Measurements from ENCODE around the gene PLPPR3.
A peak's percentile ranks its signal among the peaks of the same experiment; 100 is the strongest.

Gene PLPPR3

GRCh38 chr19:807627-808422, 13.9 kb downstream of the PLPPR3 start:
- no peak for DNase-seq

- DNase-seq = no peak
Measured at GRCh38 chr19:806815-807421, 14.8 kb downstream of the PLPPR3 start.

DNA sequence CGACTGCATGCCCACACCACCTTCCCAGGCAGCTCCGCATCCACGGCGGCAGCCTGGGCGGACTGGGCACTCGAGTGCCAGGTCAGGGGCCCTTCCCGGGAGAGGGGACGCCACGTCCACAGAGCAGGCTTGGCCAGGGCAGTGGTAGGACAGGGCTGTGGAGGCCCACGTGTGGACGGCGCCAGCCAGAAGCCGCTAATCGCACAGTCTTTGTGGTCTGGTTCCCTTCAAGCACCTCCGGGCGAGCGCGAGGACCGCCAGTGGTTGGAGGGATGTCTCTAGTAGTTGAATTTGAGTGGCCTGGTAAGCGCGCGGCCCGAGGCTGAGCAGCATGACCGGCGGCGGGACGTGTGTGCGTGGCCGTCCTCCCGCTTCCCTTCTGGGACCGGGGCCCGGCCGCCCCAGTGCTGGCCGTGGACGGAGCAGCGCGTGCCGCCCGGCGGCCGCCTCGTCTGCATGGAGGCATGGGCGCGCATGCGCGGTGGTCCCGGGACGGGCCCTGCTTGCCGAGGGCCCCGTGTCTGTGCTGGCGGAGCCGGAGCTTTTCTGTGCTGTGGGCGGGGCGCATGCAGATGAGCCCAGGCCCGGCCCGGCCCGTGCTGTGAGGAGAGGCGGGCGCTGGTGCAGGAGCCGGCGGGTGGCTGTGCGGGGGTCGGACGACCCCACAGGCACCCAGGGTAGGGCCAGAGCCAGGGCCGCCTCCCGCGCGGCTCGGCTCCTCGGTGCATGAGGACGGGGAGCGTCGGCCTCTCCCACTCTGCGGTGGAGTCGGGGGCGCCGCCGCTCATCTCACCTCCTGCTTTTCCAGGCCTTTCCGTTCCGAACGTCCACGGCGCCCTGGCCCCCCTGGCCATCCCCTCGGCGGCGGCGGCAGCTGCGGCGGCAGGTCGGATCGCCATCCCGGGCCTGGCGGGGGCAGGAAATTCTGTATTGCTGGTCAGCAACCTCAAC, 15.9 kb downstream of the PLPPR3 start:
- no peak for DNase-seq

- no peak for DNase-seq
Measured at GRCh38 chr19:805166-805551, 16.6 kb downstream of the PLPPR3 start.

- DNase-seq = no peak
Measured at GRCh38 chr19:804419-805165, 17.2 kb downstream of the PLPPR3 start.

DNA sequence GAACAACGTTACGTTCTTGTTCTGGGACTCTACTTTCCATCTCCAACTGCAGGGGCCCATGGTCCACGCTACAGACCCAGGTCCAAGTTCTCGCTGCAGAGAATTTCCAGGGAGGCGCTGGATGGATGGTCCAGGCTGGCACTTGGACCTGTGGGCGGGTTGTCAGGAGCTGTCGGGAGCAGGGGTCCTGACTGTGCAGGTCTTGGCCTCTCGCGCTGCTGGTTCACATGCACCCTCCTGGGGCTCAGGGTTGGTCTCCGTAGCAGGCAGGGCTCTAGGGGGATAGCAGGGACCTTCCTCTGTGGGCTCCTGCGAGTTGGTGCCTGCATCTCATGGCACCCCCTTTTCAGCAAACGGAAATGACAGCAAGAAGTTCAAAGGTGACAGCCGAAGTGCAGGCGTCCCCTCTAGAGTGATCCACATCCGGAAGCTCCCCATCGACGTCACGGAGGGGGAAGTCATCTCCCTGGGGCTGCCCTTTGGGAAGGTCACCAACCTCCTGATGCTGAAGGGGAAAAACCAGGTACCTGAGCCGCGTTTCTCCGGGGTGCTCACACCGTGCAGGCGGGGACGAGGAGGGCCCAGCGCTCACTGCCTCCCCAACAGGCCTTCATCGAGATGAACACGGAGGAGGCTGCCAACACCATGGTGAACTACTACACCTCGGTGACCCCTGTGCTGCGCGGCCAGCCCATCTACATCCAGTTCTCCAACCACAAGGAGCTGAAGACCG, 17.9 kb downstream of the PLPPR3 start:
- no peak for DNase-seq

DNA sequence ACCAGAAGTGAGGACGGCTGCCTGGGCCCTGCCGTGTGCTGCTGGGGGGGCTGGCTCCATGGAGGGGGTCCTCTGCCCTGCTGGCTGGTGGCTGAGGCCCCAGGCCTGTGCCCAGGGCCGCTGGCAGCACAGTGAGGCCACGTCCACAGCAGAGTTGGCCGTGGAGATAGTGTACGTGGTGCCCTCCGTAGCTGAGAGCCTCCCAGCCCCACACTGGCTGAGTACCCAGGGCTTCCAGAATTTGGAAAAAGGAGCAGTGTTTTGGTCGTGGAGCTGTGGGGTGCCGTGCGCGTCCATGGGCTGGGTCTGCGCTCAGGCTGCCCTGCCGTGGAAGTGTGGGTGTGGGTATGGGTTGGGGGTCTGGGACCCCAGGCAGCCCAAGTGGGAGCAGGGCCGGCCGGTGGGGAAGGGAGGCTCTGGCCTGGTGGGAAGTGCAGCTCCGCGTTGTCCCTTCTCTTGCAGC, 18.6 kb downstream of the PLPPR3 start:
- no peak for DNase-seq

DNA sequence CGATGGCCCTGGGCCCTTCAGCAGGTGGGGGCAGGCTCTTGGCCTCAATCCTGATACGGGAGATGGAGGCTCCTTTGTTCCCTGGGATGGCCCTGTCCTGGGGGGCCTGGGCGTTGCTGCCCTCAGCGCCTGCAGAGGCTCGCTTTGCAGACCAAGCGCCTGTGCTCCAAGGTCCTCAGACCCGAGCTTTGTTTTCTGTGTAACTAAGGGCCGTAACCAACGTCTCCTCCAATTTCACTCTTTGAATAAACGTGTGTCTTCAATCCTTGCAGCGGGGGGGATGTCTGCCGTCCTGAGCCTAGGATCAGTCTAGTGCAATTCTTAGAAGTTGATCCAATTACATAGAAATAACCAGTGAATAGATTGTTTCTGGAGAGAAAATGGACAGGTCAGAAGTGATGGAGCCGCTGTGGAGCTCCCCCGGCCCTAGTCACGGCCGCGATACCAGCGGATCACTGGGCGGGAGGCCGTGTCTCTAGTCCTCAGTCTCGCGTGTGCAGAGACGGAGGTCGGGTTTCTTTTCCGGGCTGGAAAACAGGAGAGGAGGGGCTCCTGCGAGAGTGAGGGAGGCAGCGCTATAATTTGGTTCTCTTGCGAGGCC, 19.2 kb downstream of the PLPPR3 start:
- no peak for DNase-seq

- DNase-seq = no peak
Measured at GRCh38 chr19:801861-802497, 19.8 kb downstream of the PLPPR3 start.

- no peak for DNase-seq
Measured at GRCh38 chr19:801030-801860, 20.5 kb downstream of the PLPPR3 start.

DNA sequence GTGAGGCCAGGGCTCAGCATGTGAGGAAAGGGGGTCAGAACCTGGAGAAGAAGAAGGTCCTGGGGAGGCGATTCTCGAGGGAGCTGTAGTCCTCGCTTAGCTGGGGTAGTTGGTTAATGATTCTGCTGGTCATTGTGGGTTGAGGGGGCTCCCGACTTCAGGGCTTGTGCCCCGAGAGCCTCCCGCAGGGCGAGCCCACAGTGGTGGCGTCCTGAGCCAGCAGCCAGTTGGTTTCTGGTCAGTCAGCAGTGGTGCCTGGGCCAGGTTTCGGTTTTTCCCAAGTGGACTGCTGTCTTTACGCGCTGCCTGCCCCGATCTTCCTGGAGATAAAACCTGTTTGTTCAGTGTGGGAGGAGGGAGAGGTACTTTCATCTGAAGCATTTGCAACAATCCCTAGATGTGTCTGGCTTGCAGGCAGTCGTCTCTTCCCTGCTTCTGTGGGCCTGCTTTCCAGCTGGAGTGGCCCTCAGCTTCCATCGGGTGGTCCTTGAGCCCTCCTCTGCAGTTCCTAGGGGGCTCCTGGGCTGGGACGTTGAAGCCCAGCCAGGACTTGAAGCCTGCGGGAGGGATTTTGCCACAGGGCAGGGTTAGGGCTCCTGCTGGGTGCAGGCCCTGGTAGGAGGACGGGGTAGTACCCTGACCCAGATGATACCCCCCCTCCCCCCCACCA, 21.3 kb downstream of the PLPPR3 start:
- no peak for DNase-seq

GRCh38 chr19:799076-799881, 22.5 kb downstream of the PLPPR3 start:
- DNase-seq = no peak

- DNase-seq = no peak
Measured at GRCh38 chr19:798415-799075, 23.2 kb downstream of the PLPPR3 start.

DNA sequence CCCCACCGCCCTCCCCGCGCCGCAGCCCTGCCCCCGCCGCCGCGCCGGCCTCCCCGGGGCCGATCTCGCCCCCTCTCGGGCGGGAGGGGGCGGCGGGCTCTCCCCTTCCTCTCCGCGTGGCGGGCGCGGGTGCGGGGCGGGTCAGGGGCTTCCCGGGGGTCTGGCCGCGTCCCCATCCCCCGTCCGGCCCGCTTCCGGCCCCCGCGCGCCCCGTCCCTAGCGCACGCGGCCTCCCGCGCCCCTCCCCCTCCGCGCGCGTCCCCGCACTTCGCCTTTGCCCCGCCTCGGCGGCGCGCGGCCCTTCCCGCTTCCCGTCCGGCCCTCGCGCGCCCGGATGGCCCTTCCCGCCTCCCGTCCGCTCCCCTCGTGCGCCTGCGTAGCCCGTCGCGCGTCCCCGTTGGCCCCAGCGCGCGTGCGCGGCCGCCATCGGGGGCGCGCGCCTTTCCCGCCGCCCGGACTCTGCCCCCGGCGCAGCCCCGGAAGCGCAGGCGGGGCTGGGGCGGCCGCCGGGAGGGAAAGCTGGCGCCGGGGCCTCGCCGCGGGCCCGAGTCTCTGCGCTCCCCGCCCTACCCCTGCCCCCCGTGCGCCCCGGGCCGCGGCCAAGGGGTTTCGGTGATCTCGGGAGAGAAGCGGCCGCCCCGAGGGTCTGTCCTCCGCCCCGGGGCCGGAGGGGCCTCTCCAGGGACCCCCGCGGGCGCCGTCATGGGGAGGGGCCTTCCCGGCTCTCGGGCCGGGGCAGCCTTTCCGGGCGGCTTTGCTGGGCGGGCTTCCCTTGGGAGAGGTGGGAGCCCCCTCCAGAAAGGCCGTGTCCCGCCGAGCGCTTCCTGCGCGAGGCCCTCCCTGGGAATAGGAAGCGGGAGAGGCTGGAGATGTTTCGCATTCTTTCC, 24.0 kb downstream of the PLPPR3 start:
- DNase-seq = peak; percentile 86

DNA sequence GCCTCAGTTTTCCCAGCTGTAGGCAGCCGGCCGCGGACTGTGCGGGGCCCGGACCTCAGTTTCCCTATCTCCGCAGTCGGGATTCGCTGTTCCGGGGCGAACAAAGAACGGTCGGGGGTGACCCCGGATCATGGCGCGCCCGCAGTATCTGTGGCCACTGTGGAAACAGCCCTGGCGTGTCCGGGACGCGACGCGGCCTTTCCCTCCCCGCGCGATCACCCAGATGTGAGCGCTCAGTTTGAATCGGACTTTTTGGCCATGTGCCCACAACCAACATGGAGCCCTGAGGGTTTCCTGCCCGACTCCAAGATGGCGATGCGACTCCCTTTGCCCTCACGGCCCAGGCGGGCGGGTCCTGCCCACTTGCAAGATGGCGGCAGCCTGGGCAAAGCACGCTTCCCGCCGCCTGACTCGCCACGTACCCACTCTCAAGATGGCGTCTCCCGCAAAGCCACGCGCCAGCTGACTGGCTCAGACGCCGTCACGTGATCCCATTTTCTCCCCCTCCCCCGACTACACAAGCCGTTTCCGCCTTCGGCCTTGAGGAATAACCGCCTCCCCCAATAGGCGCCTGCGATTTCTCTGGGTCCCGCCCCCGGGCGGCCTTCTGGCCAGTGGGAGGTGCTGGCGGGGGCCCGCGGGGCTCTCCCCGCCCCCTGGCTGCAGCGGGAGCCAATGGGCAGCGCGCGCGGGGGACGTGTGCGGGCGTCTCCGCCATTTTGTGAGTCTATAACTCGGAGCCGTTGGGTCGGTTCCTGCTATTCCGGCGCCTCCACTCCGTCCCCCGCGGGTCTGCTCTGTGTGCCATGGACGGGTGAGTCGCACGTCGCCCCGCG, 24.8 kb downstream of the PLPPR3 start, which contains the start of gene PTBP1:
PTBP1 (plus strand) TSS at position 761 of the 836 bp plus-strand sequence; CDS start at position 807, 46 bp downstream.
- peak; percentile 97 for DNase-seq

All from stimulated activated CD4-positive, alpha-beta T cell treated with anti-CD3 and anti-CD28 coated beads, Interleukin-4, amount 100 ng/mL, for 1 hour (primary cell).